GM06990 (cell line): ENCODE data around the gene FBXL20.

ENCODE experiments used
- DNase-seq: peaks from one replicate; pipeline ENCODE4 v3.0.0-alpha.2; 2011; ENCODE audit not compliant: insufficient read length; ENCODE audit errors: extremely low read depth
- H3K27me3 ChIP-seq: replicated peaks from 2 replicates; pipeline ENCODE4 v1.6.0; 2011; ENCODE audit warnings: low read length; ENCODE audit not compliant: control insufficient read depth, insufficient read depth
- H3K36me3 ChIP-seq: 2 replicates; pipeline ENCODE4 v1.5.1; 2011; ENCODE audit warnings: low read length; ENCODE audit not compliant: control insufficient read depth, insufficient read depth
- H3K4me3 ChIP-seq: replicated peaks from 2 replicates; pipeline ENCODE4 v1.5.1; 2011; ENCODE audit warnings: low read depth, mild to moderate bottlenecking, control low read depth, low read length
- TF ChIP-seq, protein P1 (sequence below): IDR thresholded peaks from 2 replicates; pipeline ENCODE4 v1.5.1; 2011; ENCODE audit warnings: low read length, control low read depth, mild to moderate bottlenecking, inconsistent platforms; ENCODE audit not compliant: insufficient read depth, poor library complexity, severe bottlenecking

Gene FBXL20

GRCh38 chr17:39246274-39246673, 155.2 kb downstream of the FBXL20 start:
- DNase-seq, result no peak
- TF ChIP-seq, protein P1, sequence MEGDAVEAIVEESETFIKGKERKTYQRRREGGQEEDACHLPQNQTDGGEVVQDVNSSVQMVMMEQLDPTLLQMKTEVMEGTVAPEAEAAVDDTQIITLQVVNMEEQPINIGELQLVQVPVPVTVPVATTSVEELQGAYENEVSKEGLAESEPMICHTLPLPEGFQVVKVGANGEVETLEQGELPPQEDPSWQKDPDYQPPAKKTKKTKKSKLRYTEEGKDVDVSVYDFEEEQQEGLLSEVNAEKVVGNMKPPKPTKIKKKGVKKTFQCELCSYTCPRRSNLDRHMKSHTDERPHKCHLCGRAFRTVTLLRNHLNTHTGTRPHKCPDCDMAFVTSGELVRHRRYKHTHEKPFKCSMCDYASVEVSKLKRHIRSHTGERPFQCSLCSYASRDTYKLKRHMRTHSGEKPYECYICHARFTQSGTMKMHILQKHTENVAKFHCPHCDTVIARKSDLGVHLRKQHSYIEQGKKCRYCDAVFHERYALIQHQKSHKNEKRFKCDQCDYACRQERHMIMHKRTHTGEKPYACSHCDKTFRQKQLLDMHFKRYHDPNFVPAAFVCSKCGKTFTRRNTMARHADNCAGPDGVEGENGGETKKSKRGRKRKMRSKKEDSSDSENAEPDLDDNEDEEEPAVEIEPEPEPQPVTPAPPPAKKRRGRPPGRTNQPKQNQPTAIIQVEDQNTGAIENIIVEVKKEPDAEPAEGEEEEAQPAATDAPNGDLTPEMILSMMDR, result no peak
- H3K36me3 ChIP-seq, result no peaks in the 10 kb centered on the region
- no peaks in the 10 kb centered on the region for H3K27me3 ChIP-seq
- H3K4me3 ChIP-seq, result no peak overlapping the region

GRCh38 chr17:39244600-39245570, 156.5 kb downstream of the FBXL20 start:
- no peaks in the 10 kb centered on the region for H3K36me3 ChIP-seq
- no peak overlapping the region for H3K4me3 ChIP-seq
- peak; percentile 50 for DNase-seq
- no peaks in the 10 kb centered on the region for H3K27me3 ChIP-seq
- TF ChIP-seq, protein P1, result peak; percentile 92

DNA sequence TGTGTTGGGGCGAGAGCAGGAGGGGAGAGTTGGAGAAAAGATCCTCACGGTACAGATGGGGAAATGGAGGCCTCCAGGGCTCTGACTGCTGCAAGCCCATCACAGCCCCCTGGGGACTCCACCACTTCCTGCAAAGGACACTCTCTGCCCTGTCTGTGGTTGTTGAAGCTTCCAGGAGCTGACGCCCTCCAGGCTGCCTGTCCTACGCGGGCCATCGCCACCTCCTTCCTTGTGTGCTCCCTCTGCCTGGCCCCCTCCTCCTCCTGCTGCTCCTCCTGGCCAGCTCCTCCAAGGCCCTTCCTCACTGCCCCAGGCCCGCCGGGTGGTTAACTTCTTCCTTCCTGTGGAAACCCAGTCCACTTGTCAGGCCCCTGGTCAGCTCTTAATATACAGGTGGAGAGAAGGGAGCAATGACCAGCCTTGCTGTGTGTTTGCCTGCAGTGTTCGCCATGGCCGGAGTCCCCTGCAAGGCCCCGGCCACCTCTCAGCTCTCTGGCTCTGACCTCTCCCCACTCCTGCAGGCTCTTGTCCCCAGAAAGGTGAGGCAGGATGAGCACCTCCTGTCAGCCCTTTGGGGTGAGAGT, 157.3 kb downstream of the FBXL20 start:
- Histone ChIP-seq H3K36me3 (no peaks in the 10 kb centered on the region), H3K27me3 (no peaks in the 10 kb centered on the region), H3K4me3 (no peak overlapping the region)
- TF ChIP-seq, protein P1, result no peak
- peak; percentile 41 for DNase-seq

- no peak overlapping the region for H3K4me3 ChIP-seq
- no peak for DNase-seq
- no peaks in the 10 kb centered on the region for H3K36me3 ChIP-seq
- no peaks in the 10 kb centered on the region for H3K27me3 ChIP-seq
- TF ChIP-seq, protein P1, result no peak
These were observed 158.3 kb downstream of the FBXL20 start for GRCh38 chr17:39243155-39243554.

GRCh38 chr17:39240631-39241030, 160.8 kb downstream of the FBXL20 start:
- DNase-seq, result no peak
- no peaks in the 10 kb centered on the region; the same call in 1 of the 2 replicates for H3K27me3 ChIP-seq
- H3K4me3 ChIP-seq, result no peak overlapping the region
- no peaks in the 10 kb centered on the region for H3K36me3 ChIP-seq
- TF ChIP-seq, protein P1, result no peak
